ENCODE results near the gene PPP1R7.

DNA sequence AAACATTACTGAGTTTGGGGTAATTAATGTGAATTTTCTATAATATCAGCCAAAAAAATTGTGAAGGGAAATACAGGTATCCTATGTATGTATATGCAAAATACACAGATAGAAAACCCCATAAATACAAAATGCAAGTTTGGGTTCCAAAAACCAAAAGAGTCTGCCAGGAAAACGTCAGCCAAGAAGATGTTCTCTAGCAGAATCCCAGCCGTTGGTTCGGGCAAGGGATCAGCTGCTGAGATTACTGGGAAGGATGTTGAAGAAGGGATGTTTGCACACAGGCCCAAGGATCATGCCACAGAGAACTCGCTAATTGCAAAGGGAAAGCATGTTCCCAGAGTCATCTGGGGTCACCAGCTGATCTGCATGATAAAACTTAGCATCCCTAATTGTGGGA lies 28.7 kb downstream of the PPP1R7 start:
- no peak for TF ChIP-seq EZH2 (IDR thresholded peaks at IDR 0.05; ENCODE audit: insufficient read depth, poor library complexity, severe bottlenecking)
- TF ChIP-seq EZH2phosphoT487 (IDR thresholded peaks at IDR 0.05; ENCODE audit: insufficient read depth, low read depth), result no peak

Measured in GM23248 (cell line).